ENCODE data around the gene CCDC175.
A peak's percentile ranks its signal among the peaks of the same experiment; 100 is the strongest.

Gene CCDC175

GRCh38 chr14:59576332-59577294 lies at the start of gene CCDC175:
Gene CCDC175, minus strand, starts transcription at chr14:59576812. Its CDS starts 37 bp downstream, at chr14:59576775.
- peak; percentile 51 to 68 (median 58) for DNase-seq (ENCODE audit: low read depth in 3 of 3)

DNA sequence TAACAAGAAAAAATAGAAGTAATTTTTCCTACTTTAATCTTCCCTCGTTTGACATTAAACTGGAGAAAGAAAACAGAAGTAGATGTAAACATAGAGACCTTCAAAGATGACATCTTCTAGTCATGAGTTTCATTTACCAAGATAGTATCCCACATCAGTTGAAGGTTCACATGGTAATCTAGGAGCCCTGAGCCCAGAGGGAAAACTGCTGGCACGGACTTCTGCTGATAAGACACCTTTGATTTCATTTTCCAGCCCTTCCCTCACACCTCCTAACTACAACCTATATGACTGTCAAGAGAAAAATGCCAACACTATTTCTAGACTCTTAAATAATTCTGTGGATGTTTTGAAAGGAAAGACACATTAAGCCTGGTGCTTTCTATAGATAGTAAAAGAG lies 46.0 kb upstream of the CCDC175 start:
- no peak for DNase-seq (ENCODE audit: low read depth in 3 of 3)

DNA sequence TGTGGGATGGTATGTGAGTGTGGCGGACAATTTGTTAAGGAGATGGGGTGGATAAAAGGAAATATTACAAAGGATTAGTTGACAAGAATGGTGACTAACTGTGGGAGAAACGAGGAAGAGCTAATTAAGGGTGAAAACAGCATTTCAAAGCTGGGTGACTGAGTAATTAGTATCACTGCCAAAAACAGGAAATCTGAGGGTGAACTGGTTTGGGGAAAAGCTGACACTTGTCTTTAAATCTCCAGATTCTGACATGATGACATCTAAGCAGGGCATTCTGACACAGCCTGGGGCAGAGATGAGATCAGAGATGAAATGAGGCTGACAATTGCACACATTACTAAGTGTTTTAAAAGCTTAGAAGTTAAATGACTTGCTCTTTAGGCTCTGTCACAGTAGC lies 42.4 kb upstream of the CCDC175 start:
- DNase-seq (ENCODE audit: low read depth in 3 of 3), result no peak

- DNase-seq (ENCODE audit: low read depth in 3 of 3), result no peak
Observed at GRCh38 chr14:59601056-59601455, 24.4 kb upstream of the CCDC175 start.

DNA sequence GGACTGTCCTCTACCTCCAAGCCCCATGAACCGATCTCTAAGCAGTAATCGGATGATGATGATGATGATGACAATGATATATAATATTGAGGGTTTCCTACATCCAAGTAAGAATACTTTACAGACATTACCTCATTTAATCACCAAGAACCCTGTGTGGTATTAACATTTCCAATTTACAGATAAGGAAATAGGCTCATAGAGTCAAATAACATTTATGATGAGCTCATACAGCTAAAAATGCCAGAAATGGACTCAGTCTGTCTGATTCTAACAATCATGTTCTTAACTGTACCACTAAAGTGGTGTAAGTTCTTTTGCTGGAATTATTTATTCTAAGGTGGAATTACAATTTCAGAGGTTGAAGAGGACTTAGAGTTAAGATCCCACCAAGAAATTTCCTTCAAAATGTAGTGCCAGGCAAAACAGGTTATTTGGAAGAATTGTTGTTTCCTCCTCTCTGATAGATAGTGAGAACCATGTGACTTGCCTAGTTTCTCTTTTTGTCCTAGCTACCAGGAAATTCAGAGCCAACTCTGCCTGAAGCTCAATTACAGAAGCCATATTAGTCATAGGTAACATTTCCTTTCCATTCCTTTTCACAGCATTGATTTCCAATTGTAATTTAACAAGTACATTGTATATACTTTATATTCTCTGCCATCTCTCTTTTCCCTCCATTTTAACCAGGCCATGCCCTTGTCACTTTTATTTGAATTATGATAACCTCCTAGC lies 23.8 kb upstream of the CCDC175 start:
- DNase-seq (ENCODE audit: low read depth in 3 of 3), result no peak

- DNase-seq (ENCODE audit: low read depth in 3 of 3), result no peak
Observed at GRCh38 chr14:59595071-59595470, 18.5 kb upstream of the CCDC175 start.

- no peak for DNase-seq (ENCODE audit: low read depth in 3 of 3)
Observed at GRCh38 chr14:59591641-59592370, 15.2 kb upstream of the CCDC175 start.

DNA sequence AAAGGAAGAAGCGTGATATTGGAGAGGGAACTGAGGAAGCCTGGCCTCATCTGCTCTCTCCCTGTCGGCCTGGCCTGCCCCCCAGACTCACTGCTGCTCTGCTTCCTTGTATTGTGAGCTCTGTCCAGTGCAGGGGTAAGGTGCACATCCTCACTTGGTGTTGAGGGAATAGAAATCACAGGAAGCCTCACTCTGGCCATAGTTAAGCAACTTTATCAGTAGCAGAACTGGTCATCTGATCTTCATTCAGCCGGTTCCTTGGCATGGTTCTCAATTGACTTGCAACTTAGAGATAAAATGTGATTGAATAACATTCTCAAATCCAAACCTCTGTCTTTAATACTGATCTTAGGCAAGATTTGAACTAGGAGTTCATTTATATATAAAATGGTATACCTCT lies 11.5 kb upstream of the CCDC175 start:
- no peak for DNase-seq (ENCODE audit: low read depth in 3 of 3)

GRCh38 chr14:59585891-59586554 lies 9.4 kb upstream of the CCDC175 start:
- no peak for DNase-seq (ENCODE audit: low read depth in 3 of 3)

GRCh38 chr14:59583755-59584154 lies 7.1 kb upstream of the CCDC175 start:
- no peak for DNase-seq (ENCODE audit: low read depth in 3 of 3)

- no peak for DNase-seq (ENCODE audit: low read depth in 3 of 3)
Observed at GRCh38 chr14:59582845-59583509, 6.4 kb upstream of the CCDC175 start.

- no peak for DNase-seq (ENCODE audit: low read depth in 3 of 3)
Observed at GRCh38 chr14:59582161-59582560, 5.5 kb upstream of the CCDC175 start.

DNA sequence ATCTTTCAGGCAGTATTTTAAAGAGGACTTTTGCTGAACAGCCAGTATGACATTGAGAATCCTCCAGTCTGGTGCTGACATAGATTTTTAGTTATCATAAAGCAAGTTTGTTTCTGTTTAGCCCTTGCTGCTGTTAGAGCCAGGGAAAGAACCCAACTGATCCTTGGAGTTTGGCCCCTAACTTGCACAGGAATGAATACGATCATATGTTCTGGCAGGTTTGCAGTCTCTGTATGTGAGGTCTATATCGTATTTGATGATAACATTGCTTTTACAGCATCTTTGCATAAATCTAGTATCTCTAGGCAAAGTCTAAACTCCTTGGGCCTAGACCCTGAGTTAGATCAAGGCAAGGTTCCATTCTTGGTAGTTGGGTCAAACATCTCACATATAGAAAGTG lies 4.3 kb upstream of the CCDC175 start:
- no peak for DNase-seq (ENCODE audit: low read depth in 3 of 3)

GRCh38 chr14:59570122-59570521 lies 6.5 kb downstream of the CCDC175 start:
- no peak for DNase-seq (ENCODE audit: low read depth in 3 of 3)

- no peak for DNase-seq (ENCODE audit: low read depth in 3 of 3)
Observed at GRCh38 chr14:59566725-59567124, 9.9 kb downstream of the CCDC175 start.

GRCh38 chr14:59566296-59566695 lies 10.3 kb downstream of the CCDC175 start:
- DNase-seq (ENCODE audit: low read depth in 3 of 3), result no peak

DNA sequence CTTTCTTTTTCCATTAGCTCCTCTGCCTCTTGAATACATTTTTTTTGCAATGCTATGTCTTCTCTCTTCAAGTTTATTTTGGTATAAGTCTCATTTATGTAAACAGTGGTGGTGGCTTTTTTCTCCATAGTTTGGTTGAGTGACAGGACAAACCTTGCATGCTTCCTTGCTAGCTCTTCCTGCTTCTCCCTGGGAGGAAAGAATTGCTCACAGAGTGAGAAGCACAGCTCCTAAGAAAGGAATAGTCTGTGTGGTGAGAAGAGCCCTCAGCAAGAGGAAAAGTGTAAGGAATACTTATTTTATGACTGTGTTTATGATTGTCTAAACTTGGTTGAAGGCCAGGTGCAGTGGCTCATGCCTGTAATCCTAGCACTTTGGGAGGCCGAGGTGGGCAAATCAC lies 11.5 kb downstream of the CCDC175 start:
- DNase-seq (ENCODE audit: low read depth in 3 of 3), result no peak

DNA sequence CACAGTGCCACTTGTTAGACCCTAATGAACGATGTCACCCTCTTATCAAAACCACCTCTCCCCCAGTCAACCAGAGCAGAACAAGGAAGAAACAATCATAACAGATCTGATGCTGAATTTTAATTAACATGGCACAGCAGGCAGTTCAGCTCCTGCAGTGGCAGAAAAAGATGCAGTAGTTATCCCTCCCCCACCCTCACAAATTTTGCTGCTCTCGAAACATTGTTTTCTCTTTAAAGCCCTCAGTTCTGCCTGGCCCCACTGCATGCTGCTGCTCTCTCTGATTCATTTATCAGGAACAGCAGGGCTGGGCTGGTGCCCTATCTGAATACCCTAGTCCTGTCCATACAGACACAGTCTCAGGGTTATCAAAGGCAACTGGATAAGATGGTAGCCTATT lies 12.2 kb downstream of the CCDC175 start:
- no peak for DNase-seq (ENCODE audit: low read depth in 3 of 3)

GRCh38 chr14:59547310-59547709 lies 29.3 kb downstream of the CCDC175 start:
- no peak for DNase-seq (ENCODE audit: low read depth in 3 of 3)

DNA sequence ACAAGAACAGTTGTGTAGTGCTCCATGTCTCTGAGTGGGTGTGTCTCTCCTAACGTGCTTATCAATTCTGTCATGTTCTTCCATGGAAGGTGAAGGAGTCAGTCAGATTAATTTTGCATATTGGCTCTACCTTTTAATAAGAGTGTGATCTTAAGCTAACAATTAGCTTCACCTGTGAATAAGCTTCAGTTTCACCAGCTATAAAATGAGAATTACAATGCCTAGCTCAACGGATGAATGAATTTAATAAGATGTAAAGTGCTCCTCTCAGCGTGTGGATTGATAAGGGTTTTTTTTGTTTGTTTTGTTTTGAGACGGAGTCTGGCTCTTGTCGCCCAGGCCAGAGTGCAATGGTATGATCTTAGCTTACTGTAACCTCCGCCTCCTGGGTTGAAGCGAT lies 32.7 kb downstream of the CCDC175 start:
- no peak for DNase-seq (ENCODE audit: low read depth in 3 of 3)

GRCh38 chr14:59541731-59542130 lies 34.9 kb downstream of the CCDC175 start:
- DNase-seq (ENCODE audit: low read depth in 3 of 3), result no peak
